ENCODE results near the gene NDUFS2.

Gene NDUFS2

GRCh38 chr1:161229896-161230295 lies 27.7 kb downstream of the NDUFS2 start:
- no peak overlapping the region for H3K4me2 ChIP-seq (ENCODE audit: low read length, poor library complexity, severe bottlenecking)
- peaks cover 15% of the 10 kb centered on the region for H3K4me1 ChIP-seq (ENCODE audit: control insufficient read depth, insufficient read depth, low read depth, low read length)
- no peak overlapping the region for H2BK5ac ChIP-seq (ENCODE audit: low read depth, low read length, poor library complexity, severe bottlenecking)
- no peak overlapping the region for H2BK12ac ChIP-seq (ENCODE audit: low read length in 2 of 2)
- H3K14ac ChIP-seq (ENCODE audit: low read length in 2 of 2), result no peak overlapping the region
- DNase-seq, result no peak
- H3K4me3 ChIP-seq (ENCODE audit: insufficient read depth in 1 of 2, low read depth in 1 of 2, low read length in 2 of 2), result no peak overlapping the region
- no peak overlapping the region for H2AK5ac ChIP-seq (ENCODE audit: low read length, severe bottlenecking)
- 83% methylated on average over 3 of the region's 3 CpGs for WGBS
- H2BK15ac ChIP-seq (ENCODE audit: low read depth, poor library complexity, severe bottlenecking), result no peak overlapping the region
- peak overlapping the region; percentile 18 for H3K9ac ChIP-seq (ENCODE audit: low read length)
- H3K4ac ChIP-seq (ENCODE audit: low read depth in 1 of 2, low read length in 2 of 2), result no peak overlapping the region
- H3K27me3 ChIP-seq (ENCODE audit: control insufficient read depth in 1 of 2, insufficient read depth in 1 of 2, low read length in 2 of 2), result no peaks in the 10 kb centered on the region
- no peak overlapping the region for H3K23ac ChIP-seq (ENCODE audit: low read length in 2 of 2)
- H4K8ac ChIP-seq (ENCODE audit: low read length), result no peak overlapping the region
- no peaks in the 10 kb centered on the region for H3K9me3 ChIP-seq (ENCODE audit: control insufficient read depth, low read length)
- H2BK120ac ChIP-seq (ENCODE audit: low read depth, low read length), result no peak overlapping the region
- peaks cover 26 to 35% of the 10 kb centered on the region in 2 experiments for H3K36me3 ChIP-seq (ENCODE audit: control insufficient read depth in 1 of 2, insufficient read depth in 2 of 2, low read depth in 1 of 2, low read length in 2 of 2)
- H3K18ac ChIP-seq (ENCODE audit: low read depth in 1 of 2, low read length in 2 of 2), result no peak overlapping the region
- peaks cover 14% of the 10 kb centered on the region for H3K79me1 ChIP-seq (replicated peaks; ENCODE audit: low read length, poor library complexity, severe bottlenecking)
- no peak overlapping the region for H3K27ac ChIP-seq (ENCODE audit: low read length, poor library complexity, severe bottlenecking)
- H4K91ac ChIP-seq (ENCODE audit: low read length), result no peak overlapping the region
- H2AFZ ChIP-seq (ENCODE audit: low read depth, low read length), result no peak overlapping the region

DNA sequence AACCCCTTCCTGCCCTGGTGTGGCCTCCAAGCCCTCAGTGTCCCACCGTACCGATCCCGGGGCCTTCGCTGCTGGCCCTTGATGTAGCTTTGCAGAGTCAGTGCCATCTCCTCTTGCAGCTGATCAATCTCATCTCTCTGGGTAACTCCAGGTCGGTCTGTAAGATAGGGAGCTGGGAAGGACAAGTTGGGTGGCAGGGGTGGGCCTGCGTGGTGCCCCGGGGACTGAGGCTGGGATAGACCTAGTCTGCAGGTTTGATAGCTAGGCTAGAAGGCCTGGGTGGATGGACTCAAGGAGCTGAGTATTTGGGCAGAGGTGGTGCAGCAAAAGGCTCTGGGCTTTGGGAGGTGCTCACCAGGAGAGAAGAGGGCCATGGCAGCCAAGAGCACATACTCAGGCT lies 28.6 kb downstream of the NDUFS2 start:
- Histone ChIP-seq H2BK5ac (ENCODE audit: low read depth, low read length, poor library complexity, severe bottlenecking) (no peak overlapping the region), H3K18ac (ENCODE audit: low read depth in 1 of 2, low read length in 2 of 2) (no peak overlapping the region), H3K4me2 (ENCODE audit: low read length, poor library complexity, severe bottlenecking) (no peak overlapping the region), H2AFZ (ENCODE audit: low read depth, low read length) (no peak overlapping the region), H4K8ac (ENCODE audit: low read length) (no peak overlapping the region), H3K9me3 (ENCODE audit: control insufficient read depth, low read length) (no peaks in the 10 kb centered on the region), H2BK12ac (ENCODE audit: low read length in 2 of 2) (no peak overlapping the region), H3K36me3 (ENCODE audit: control insufficient read depth in 1 of 2, insufficient read depth in 2 of 2, low read depth in 1 of 2, low read length in 2 of 2) (peaks cover 26 to 35% of the 10 kb centered on the region in 2 experiments), H3K4me3 (ENCODE audit: insufficient read depth in 1 of 2, low read depth in 1 of 2, low read length in 2 of 2) (no peak overlapping the region), H3K4ac (ENCODE audit: low read depth in 1 of 2, low read length in 2 of 2) (no peak overlapping the region), H2BK15ac (ENCODE audit: low read depth, poor library complexity, severe bottlenecking) (no peak overlapping the region), H3K9ac (ENCODE audit: low read length) (no peak overlapping the region), H3K27me3 (ENCODE audit: control insufficient read depth in 1 of 2, insufficient read depth in 1 of 2, low read length in 2 of 2) (peaks cover 2% of the 10 kb centered on the region in 2 experiments), H3K23ac (ENCODE audit: low read length in 2 of 2) (no peak overlapping the region), H2AK5ac (ENCODE audit: low read length, severe bottlenecking) (no peak overlapping the region), H3K14ac (ENCODE audit: low read length in 2 of 2) (no peak overlapping the region), H3K4me1 (ENCODE audit: control insufficient read depth, insufficient read depth, low read depth, low read length) (peaks cover 13% of the 10 kb centered on the region), H3K79me1 (replicated peaks; ENCODE audit: low read length, poor library complexity, severe bottlenecking) (peaks cover 14% of the 10 kb centered on the region), H4K91ac (ENCODE audit: low read length) (no peak overlapping the region), H3K27ac (ENCODE audit: low read length, poor library complexity, severe bottlenecking) (no peak overlapping the region), H2BK120ac (ENCODE audit: low read depth, low read length) (no peak overlapping the region)
- 94% methylated on average over 7 of the region's 7 CpGs for WGBS
- no peak for DNase-seq

GRCh38 chr1:161233102-161233501 lies 30.9 kb downstream of the NDUFS2 start:
- H2AK5ac ChIP-seq (ENCODE audit: low read length, severe bottlenecking), result no peak overlapping the region

GRCh38 chr1:161235957-161236775 lies 34.0 kb downstream of the NDUFS2 start:
- DNase-seq, result no peak
- no peak overlapping the region for H2BK12ac ChIP-seq (ENCODE audit: low read length in 2 of 2)
- H3K18ac ChIP-seq (ENCODE audit: low read depth in 1 of 2, low read length in 2 of 2), result no peak overlapping the region
- H2BK120ac ChIP-seq (ENCODE audit: low read depth, low read length), result no peak overlapping the region
- no peak overlapping the region for H3K4me3 ChIP-seq (ENCODE audit: insufficient read depth in 1 of 2, low read depth in 1 of 2, low read length in 2 of 2)
- no peak overlapping the region for H3K9ac ChIP-seq (ENCODE audit: low read length)
- no peaks in the 10 kb centered on the region for H3K9me3 ChIP-seq (ENCODE audit: control insufficient read depth, low read length)
- H3K4me2 ChIP-seq (ENCODE audit: low read length, poor library complexity, severe bottlenecking), result no peak overlapping the region
- H3K23ac ChIP-seq (ENCODE audit: low read length in 2 of 2), result no peak overlapping the region
- no peak overlapping the region for H4K91ac ChIP-seq (ENCODE audit: low read length)
- no peak overlapping the region for H3K14ac ChIP-seq (ENCODE audit: low read length in 2 of 2)
- no peak overlapping the region for H2AFZ ChIP-seq (ENCODE audit: low read depth, low read length)
- H3K27me3 ChIP-seq (ENCODE audit: control insufficient read depth in 1 of 2, insufficient read depth in 1 of 2, low read length in 2 of 2), result peaks cover 5 to 8% of the 10 kb centered on the region in 2 experiments
- no peak overlapping the region for H3K4ac ChIP-seq (ENCODE audit: low read depth in 1 of 2, low read length in 2 of 2)
- H3K79me1 ChIP-seq (replicated peaks; ENCODE audit: low read length, poor library complexity, severe bottlenecking), result no peaks in the 10 kb centered on the region
- WGBS, result 96% methylated on average over 5 of the region's 5 CpGs
- no peaks in the 10 kb centered on the region for H3K4me1 ChIP-seq (ENCODE audit: control insufficient read depth, insufficient read depth, low read depth, low read length)
- no peak overlapping the region for H4K8ac ChIP-seq (ENCODE audit: low read length)
- H2AK5ac ChIP-seq (ENCODE audit: low read length, severe bottlenecking), result no peak overlapping the region
- peaks cover 0 to under 1% of the 10 kb centered on the region in 2 experiments for H3K36me3 ChIP-seq (ENCODE audit: control insufficient read depth in 1 of 2, insufficient read depth in 2 of 2, low read depth in 1 of 2, low read length in 2 of 2)
- no peak overlapping the region for H2BK15ac ChIP-seq (ENCODE audit: low read depth, poor library complexity, severe bottlenecking)
- H2BK5ac ChIP-seq (ENCODE audit: low read depth, low read length, poor library complexity, severe bottlenecking), result no peak overlapping the region
- no peak overlapping the region for H3K27ac ChIP-seq (ENCODE audit: low read length, poor library complexity, severe bottlenecking)

More at GRCh38 chr1:161233102-161233501, 30.9 kb downstream of the NDUFS2 start:
- Histone ChIP-seq H3K18ac (ENCODE audit: low read depth in 1 of 2, low read length in 2 of 2) (no peak overlapping the region), H3K9ac (ENCODE audit: low read length) (no peak overlapping the region), H3K27me3 (ENCODE audit: control insufficient read depth in 1 of 2, insufficient read depth in 1 of 2, low read length in 2 of 2) (peaks cover 5 to 8% of the 10 kb centered on the region in 2 experiments), H3K4me2 (ENCODE audit: low read length, poor library complexity, severe bottlenecking) (no peak overlapping the region), H2BK12ac (ENCODE audit: low read length in 2 of 2) (no peak overlapping the region), H2AFZ (ENCODE audit: low read depth, low read length) (no peak overlapping the region), H3K4me3 (ENCODE audit: insufficient read depth in 1 of 2, low read depth in 1 of 2, low read length in 2 of 2) (no peak overlapping the region), H4K8ac (ENCODE audit: low read length) (no peak overlapping the region), H3K79me1 (replicated peaks; ENCODE audit: low read length, poor library complexity, severe bottlenecking) (peaks cover 3% of the 10 kb centered on the region), H2BK5ac (ENCODE audit: low read depth, low read length, poor library complexity, severe bottlenecking) (no peak overlapping the region), H4K91ac (ENCODE audit: low read length) (no peak overlapping the region), H3K36me3 (ENCODE audit: control insufficient read depth in 1 of 2, insufficient read depth in 2 of 2, low read depth in 1 of 2, low read length in 2 of 2) (peaks cover 24 to 30% of the 10 kb centered on the region in 2 experiments), H3K9me3 (ENCODE audit: control insufficient read depth, low read length) (no peaks in the 10 kb centered on the region), H3K4me1 (ENCODE audit: control insufficient read depth, insufficient read depth, low read depth, low read length) (no peaks in the 10 kb centered on the region), H2BK15ac (ENCODE audit: low read depth, poor library complexity, severe bottlenecking) (no peak overlapping the region), H3K14ac (ENCODE audit: low read length in 2 of 2) (no peak overlapping the region), H3K4ac (ENCODE audit: low read depth in 1 of 2, low read length in 2 of 2) (no peak overlapping the region), H3K27ac (ENCODE audit: low read length, poor library complexity, severe bottlenecking) (no peak overlapping the region), H2BK120ac (ENCODE audit: low read depth, low read length) (no peak overlapping the region), H3K23ac (ENCODE audit: low read length in 2 of 2) (no peak overlapping the region)
- DNase-seq, result no peak
- WGBS, result 86% methylated on average over 9 of the region's 9 CpGs
